Smooth muscle cell (in vitro differentiated cells): ENCODE data around the gene CDCA7. TPM values are rescaled to one million over a fixed set of nuclear protein-coding genes. Genes with fewer than 3 reads are reported as not detected.
"Not testable (repeated sequence)": the region's sequence is repeated elsewhere in the genome, so short reads cannot be mapped to it uniquely, and the experiment has no call there.

Source experiments
- DNase-seq: peaks from one replicate; lab custom pipeline; 2025; ENCODE audit not compliant: unreplicated experiment; lab: John Stamatoyannopoulos, UW
- H2AFZ ChIP-seq: fragments of 200-600 bp; sonication (generic); 2 replicates; pipeline ENCODE4 v1.6.0; 2016; ENCODE audit warnings: antibody characterized with exemption, low read depth, mild to moderate bottlenecking
- H3F3A ChIP-seq: fragments of 200-600 bp; sonication (generic); 2 replicates; pipeline ENCODE4 v1.6.0; 2017; ENCODE audit warnings: antibody characterized with exemption, low read depth
- H3K27ac ChIP-seq: fragments of 200-600 bp; sonication (generic); 2 replicates; pipeline ENCODE4 v1.5.1; 2016; ENCODE audit warnings: low read depth, mild to moderate bottlenecking
- H3K27me3 ChIP-seq: fragments of 200-600 bp; sonication (generic); 2 replicates; pipeline ENCODE4 v1.6.1; 2016; ENCODE audit warnings: low read depth, mild to moderate bottlenecking
- H3K36me3 ChIP-seq: fragments of 200-600 bp; sonication (generic); 2 replicates; pipeline ENCODE4 v1.5.1; 2016; ENCODE audit warnings: low read depth
- H3K4me1 ChIP-seq: fragments of 200-600 bp; sonication (generic); 2 replicates; pipeline ENCODE4 v1.5.1; 2016; ENCODE audit warnings: low read depth
- H3K4me2 ChIP-seq: fragments of 200-600 bp; sonication (generic); 2 replicates; pipeline ENCODE4 v1.6.0; 2016; ENCODE audit warnings: mild to moderate bottlenecking
- H3K4me3 ChIP-seq: fragments of 200-600 bp; sonication (generic); 2 replicates; pipeline ENCODE4 v1.5.1; 2016; ENCODE audit warnings: mild to moderate bottlenecking
- H3K79me2 ChIP-seq: fragments of 200-600 bp; sonication (generic); 2 replicates; pipeline ENCODE4 v1.6.0; 2016; ENCODE audit warnings: low read depth, mild to moderate bottlenecking
- H3K9ac ChIP-seq: fragments of 200-600 bp; sonication (generic); 2 replicates; pipeline ENCODE4 v1.6.0; 2016; ENCODE audit warnings: low read depth
- H3K9me3 ChIP-seq: fragments of 200-600 bp; sonication (generic); replicated peaks from 2 replicates; pipeline ENCODE4 v1.5.1; 2016; ENCODE audit warnings: low read depth
- H4K20me1 ChIP-seq: fragments of 200-600 bp; sonication (generic); 2 replicates; pipeline ENCODE4 v1.6.0; 2016; ENCODE audit warnings: low read depth
- CTCF ChIP-seq: fragments of 200-600 bp; sonication (generic); IDR thresholded peaks from 2 replicates; pipeline ENCODE4 v1.5.1; 2017; ENCODE audit warnings: borderline replicate concordance, mild to moderate bottlenecking, antibody characterized with exemption; ENCODE audit not compliant: insufficient read depth, poor library complexity, severe bottlenecking
- WGBS: methylation state at CpG from one replicate; pipeline ENCODE4 v1.1.7; 2016; ENCODE audit warnings: low lambda C conversion rate; 5-methylcytosine and 5-hydroxymethylcytosine counted together
- polyA plus RNA-seq: library from polyadenylated mRNA; unstranded; fragments of >200 nt; fragmentation: Nextera tagmentation; extraction: Ambion mirVana; gene quantifications from 2 replicates; pipeline ENCODE4 v1.2.1, GENCODE V29; 2016
- total RNA-seq: library from RNA; depleted of rRNA; stranded (reverse); fragments of >200 nt; gene quantifications from 2 replicates; pipeline ENCODE4 v1.2.3, GENCODE V29; 2014

CDCA7 gene
- total and polyA plus RNA-seq, 2 experiments from 2014 or later, result 2.7 to 7.3 TPM

GRCh38 chr2:173373290-173373689, 18.6 kb downstream of the CDCA7 start:
- Histone ChIP-seq H3K36me3 (no peaks in the 10 kb centered on the region), H2AFZ (no peak overlapping the region), H3K9me3 (no peaks in the 10 kb centered on the region), H3K4me1 (no peaks in the 10 kb centered on the region), H4K20me1 (no peaks in the 10 kb centered on the region), H3K4me3 (no peak overlapping the region), H3K9ac (no peak overlapping the region), H3K79me2 (no peaks in the 10 kb centered on the region), H3K4me2 (no peak overlapping the region), H3F3A (no peaks in the 10 kb centered on the region), H3K27me3 (no peaks in the 10 kb centered on the region), H3K27ac (no peak overlapping the region)
- 96% methylated on average over 2 of the region's 2 CpGs for whole genome bisulfite sequencing
- no peak for TF ChIP-seq CTCF
- DNase-seq, result no peak

GRCh38 chr2:173374634-173375033, 20.0 kb downstream of the CDCA7 start:
- no peak overlapping the region for H3K9ac ChIP-seq
- no peak for DNase-seq
- H3F3A ChIP-seq, result no peaks in the 10 kb centered on the region
- TF ChIP-seq CTCF, result no peak
- no peaks in the 10 kb centered on the region for H3K36me3 ChIP-seq
- H4K20me1 ChIP-seq, result no peaks in the 10 kb centered on the region
- H3K4me1 ChIP-seq, result no peaks in the 10 kb centered on the region
- H3K27ac ChIP-seq, result no peak overlapping the region
- H3K4me2 ChIP-seq, result no peak overlapping the region
- no peak overlapping the region for H2AFZ ChIP-seq
- H3K4me3 ChIP-seq, result no peak overlapping the region
- WGBS, result 94% methylated on average over 3 of the region's 3 CpGs
- H3K27me3 ChIP-seq, result no peaks in the 10 kb centered on the region
- no peaks in the 10 kb centered on the region for H3K79me2 ChIP-seq
- H3K9me3 ChIP-seq, result no peaks in the 10 kb centered on the region

GRCh38 chr2:173385534-173385933, 30.9 kb downstream of the CDCA7 start:
- H3K79me2 ChIP-seq, H2AFZ ChIP-seq, H3K4me3 ChIP-seq, H3F3A ChIP-seq, H3K36me3 ChIP-seq, DNase-seq, H3K4me2 ChIP-seq, H3K27ac ChIP-seq, H3K9me3 ChIP-seq, H4K20me1 ChIP-seq, H3K9ac ChIP-seq, H3K27me3 ChIP-seq, H3K4me1 ChIP-seq: not testable (repeated sequence)
- 90% methylated on average over 4 of the region's 4 CpGs for WGBS

- Histone ChIP-seq H3K4me1 (peaks cover 5% of the 10 kb centered on the region), H3K9me3 (no peaks in the 10 kb centered on the region), H3K27me3 (no peaks in the 10 kb centered on the region), H3K27ac (no peak overlapping the region), H3F3A (no peaks in the 10 kb centered on the region), H3K4me2 (no peak overlapping the region), H3K79me2 (no peaks in the 10 kb centered on the region), H2AFZ (no peak overlapping the region), H4K20me1 (no peaks in the 10 kb centered on the region), H3K36me3 (no peaks in the 10 kb centered on the region), H3K4me3 (no peak overlapping the region), H3K9ac (no peak overlapping the region)
- no peak for TF ChIP-seq CTCF
- DNase-seq, result no peak
- 87% methylated on average over 18 of the region's 18 CpGs for WGBS
These were observed 31.5 kb downstream of the CDCA7 start for GRCh38 chr2:173386021-173386737.
